ENCODE data around the gene AQP7. TPM values are rescaled to one million over a fixed set of nuclear protein-coding genes. Genes with fewer than 3 reads are reported as not detected.

The AQP7 gene
- total and polyA plus RNA-seq, 2 donors (not counting 1 experiment from before 2014, with no cell fraction given), result not detected

DNA sequence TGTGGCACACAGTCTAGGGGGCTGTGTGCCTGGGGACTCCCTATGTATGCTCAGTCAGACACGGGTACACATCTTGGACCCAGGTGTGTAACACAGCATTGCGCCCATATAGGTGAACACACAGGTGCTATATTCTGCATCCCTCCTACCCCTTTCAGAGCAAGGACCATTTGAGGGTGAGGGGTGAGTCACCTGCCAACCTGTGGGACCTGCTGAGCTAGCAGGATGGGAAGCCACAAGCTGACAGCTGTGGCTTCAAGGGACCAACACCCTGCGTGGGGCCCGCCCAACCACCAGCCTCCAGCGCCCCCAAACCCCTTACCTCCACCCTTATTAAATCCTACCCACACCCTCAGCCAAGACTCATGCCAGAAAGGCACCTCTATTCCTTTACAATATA lies 14.6 kb upstream of the AQP7 start:
- 64% methylated on average over 5 of the region's 5 CpGs for WGBS (ENCODE audit: insufficient coverage)
- H3K4me3 ChIP-seq (ENCODE audit: control extremely low read depth in 1 of 5, extremely low read depth in 1 of 5, insufficient read depth in 1 of 5, low read depth in 2 of 5, low read length in 4 of 5), result no peak overlapping the region
- H3K4me1 Mint-ChIP-seq, result no peaks in the 10 kb centered on the region
- H3K4me3 Mint-ChIP-seq, result no peak overlapping the region
- ChIA-PET CTCF (interaction anchor here (3.5 kb wide), 1 partner anchor 129 kb away, joined by 21 read pairs; no protein-coding TSS in a partner anchor), POLR2A (no interaction called here)
- no peaks in the 10 kb centered on the region for H3K79me2 ChIP-seq (ENCODE audit: control insufficient read depth, insufficient read depth, low read length)
- no peaks in the 10 kb centered on the region for H3K27me3 ChIP-seq (replicated peaks in 1 of 4; ENCODE audit: control extremely low read depth in 1 of 4, control insufficient read depth in 3 of 4, insufficient read depth in 4 of 4, low read length in 3 of 4)
- no peak overlapping the region for H3K27ac ChIP-seq (ENCODE audit: low read length in 2 of 2)
- no peaks in the 10 kb centered on the region for H3K9me3 ChIP-seq (ENCODE audit: control extremely low read depth in 1 of 3, control insufficient read depth in 2 of 3, insufficient read depth in 1 of 3, low read length in 2 of 3)
- intact Hi-C loops (cut with micrococcal nuclease), result no loop called here
- H3K36me3 ChIP-seq (replicated peaks in 1 of 2; ENCODE audit: control extremely low read depth in 1 of 2, control insufficient read depth in 1 of 2, extremely low read depth in 1 of 2, insufficient read depth in 2 of 2, low read length in 1 of 2), result no peaks in the 10 kb centered on the region
- H3K9me3 Mint-ChIP-seq (ENCODE audit: insufficient read depth), result no peaks in the 10 kb centered on the region
- no peak overlapping the region for H3K4me2 ChIP-seq (replicated peaks; ENCODE audit: low read depth, low read length, poor library complexity, severe bottlenecking)
- H3K27me3 Mint-ChIP-seq, result peaks cover 15% of the 10 kb centered on the region
- H3K4me1 ChIP-seq (ENCODE audit: control insufficient read depth in 2 of 2, insufficient read depth in 2 of 2, low read length in 2 of 2), result no peaks in the 10 kb centered on the region
- no peak overlapping the region for H3K9ac ChIP-seq (ENCODE audit: low read length)
- no peaks in the 10 kb centered on the region for H4K20me1 ChIP-seq (ENCODE audit: control insufficient read depth, insufficient read depth, low read length, poor library complexity, severe bottlenecking)
- no peak overlapping the region for H2AFZ ChIP-seq (ENCODE audit: insufficient read depth, low read depth, low read length, poor library complexity, severe bottlenecking)
- H3K27ac Mint-ChIP-seq, result no peak overlapping the region
- ATAC-seq (ENCODE audit: low read depth) (no peak), DNase-seq (no peak)
- TF ChIP-seq EZH2 (IDR thresholded peaks at IDR 0.05; ENCODE audit: borderline replicate concordance, insufficient read depth, low read depth, low read length, poor library complexity, severe bottlenecking), result no peak
- TF ChIP-seq, protein P1, sequence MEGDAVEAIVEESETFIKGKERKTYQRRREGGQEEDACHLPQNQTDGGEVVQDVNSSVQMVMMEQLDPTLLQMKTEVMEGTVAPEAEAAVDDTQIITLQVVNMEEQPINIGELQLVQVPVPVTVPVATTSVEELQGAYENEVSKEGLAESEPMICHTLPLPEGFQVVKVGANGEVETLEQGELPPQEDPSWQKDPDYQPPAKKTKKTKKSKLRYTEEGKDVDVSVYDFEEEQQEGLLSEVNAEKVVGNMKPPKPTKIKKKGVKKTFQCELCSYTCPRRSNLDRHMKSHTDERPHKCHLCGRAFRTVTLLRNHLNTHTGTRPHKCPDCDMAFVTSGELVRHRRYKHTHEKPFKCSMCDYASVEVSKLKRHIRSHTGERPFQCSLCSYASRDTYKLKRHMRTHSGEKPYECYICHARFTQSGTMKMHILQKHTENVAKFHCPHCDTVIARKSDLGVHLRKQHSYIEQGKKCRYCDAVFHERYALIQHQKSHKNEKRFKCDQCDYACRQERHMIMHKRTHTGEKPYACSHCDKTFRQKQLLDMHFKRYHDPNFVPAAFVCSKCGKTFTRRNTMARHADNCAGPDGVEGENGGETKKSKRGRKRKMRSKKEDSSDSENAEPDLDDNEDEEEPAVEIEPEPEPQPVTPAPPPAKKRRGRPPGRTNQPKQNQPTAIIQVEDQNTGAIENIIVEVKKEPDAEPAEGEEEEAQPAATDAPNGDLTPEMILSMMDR (IDR thresholded peaks at IDR 0.05), result no peak

DNA sequence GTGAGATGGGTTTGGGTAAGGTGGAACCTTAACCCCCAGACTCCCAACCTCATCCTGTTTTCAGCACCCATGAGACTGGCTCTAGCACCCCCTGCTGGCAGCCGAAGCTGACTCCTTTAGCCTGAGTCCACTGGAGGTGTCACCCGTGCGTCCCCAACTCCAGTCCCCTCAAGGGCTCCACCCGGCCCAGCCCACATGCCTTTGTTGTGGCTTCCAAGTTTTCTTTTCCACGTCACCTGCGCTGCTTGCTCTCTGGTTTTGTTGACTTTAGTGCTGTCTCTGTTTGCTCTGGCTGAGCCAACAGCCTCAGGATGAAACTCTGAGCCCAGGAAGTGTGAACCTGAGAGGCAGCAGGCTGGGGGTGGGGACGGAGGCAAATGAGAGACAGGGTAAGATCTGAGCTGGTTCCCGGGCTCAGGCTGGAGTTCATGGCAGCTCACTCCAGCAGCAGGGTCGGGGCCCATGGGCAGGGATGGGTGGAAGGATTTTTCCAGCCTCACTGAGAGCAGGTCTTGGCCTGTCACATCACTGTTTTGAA lies 13.2 kb upstream of the AQP7 start:
- Mint-ChIP-seq H3K4me3 (no peak overlapping the region), H3K9me3 (ENCODE audit: insufficient read depth) (no peaks in the 10 kb centered on the region), H3K27ac (no peak overlapping the region), H3K4me1 (no peaks in the 10 kb centered on the region), H3K27me3 (peaks cover 15% of the 10 kb centered on the region)
- H3K4me2 ChIP-seq (replicated peaks; ENCODE audit: low read depth, low read length, poor library complexity, severe bottlenecking), result no peak overlapping the region
- ChIA-PET POLR2A (no interaction called here), CTCF (interaction anchor here (1.1 to 3.8 kb wide), 4 partner anchors 18 to 128 kb away, joined by 3 to 21 read pairs (median 7); no protein-coding TSS in a partner anchor)
- H3K27ac ChIP-seq (ENCODE audit: low read length in 2 of 2), result no peak overlapping the region
- intact Hi-C loops (cut with micrococcal nuclease), result no loop called here
- ATAC-seq (ENCODE audit: low read depth) (no peak), DNase-seq (peak; percentile 51)
- no peaks in the 10 kb centered on the region for H4K20me1 ChIP-seq (ENCODE audit: control insufficient read depth, insufficient read depth, low read length, poor library complexity, severe bottlenecking)
- H3K4me1 ChIP-seq (ENCODE audit: control insufficient read depth in 2 of 2, insufficient read depth in 2 of 2, low read length in 2 of 2), result no peaks in the 10 kb centered on the region
- no peak overlapping the region for H3K9ac ChIP-seq (ENCODE audit: low read length)
- no peaks in the 10 kb centered on the region for H3K79me2 ChIP-seq (ENCODE audit: control insufficient read depth, insufficient read depth, low read length)
- 57% methylated on average over 8 of the region's 9 CpGs for WGBS (ENCODE audit: insufficient coverage)
- H3K36me3 ChIP-seq (replicated peaks in 1 of 2; ENCODE audit: control extremely low read depth in 1 of 2, control insufficient read depth in 1 of 2, extremely low read depth in 1 of 2, insufficient read depth in 2 of 2, low read length in 1 of 2), result no peaks in the 10 kb centered on the region
- no peaks in the 10 kb centered on the region for H3K9me3 ChIP-seq (ENCODE audit: control extremely low read depth in 1 of 3, control insufficient read depth in 2 of 3, insufficient read depth in 1 of 3, low read length in 2 of 3)
- TF ChIP-seq, protein P1 (IDR thresholded peaks at IDR 0.05), result peak; percentile 47
- TF ChIP-seq EZH2 (IDR thresholded peaks at IDR 0.05; ENCODE audit: borderline replicate concordance, insufficient read depth, low read depth, low read length, poor library complexity, severe bottlenecking), result no peak
- no peak overlapping the region for H3K4me3 ChIP-seq (ENCODE audit: control extremely low read depth in 1 of 5, extremely low read depth in 1 of 5, insufficient read depth in 1 of 5, low read depth in 2 of 5, low read length in 4 of 5)
- no peak overlapping the region for H2AFZ ChIP-seq (ENCODE audit: insufficient read depth, low read depth, low read length, poor library complexity, severe bottlenecking)
- no peaks in the 10 kb centered on the region for H3K27me3 ChIP-seq (replicated peaks in 1 of 4; ENCODE audit: control extremely low read depth in 1 of 4, control insufficient read depth in 3 of 4, insufficient read depth in 4 of 4, low read length in 3 of 4)

All from B cell (primary cell).